GM12892 (cell line): Measurements from ENCODE around the gene LHX3.
"Not testable (repeated sequence)": the region's sequence is repeated elsewhere in the genome, so short reads cannot be mapped to it uniquely, and the experiment has no call there.

Experiments
- DNase-seq: peaks from one replicate; pipeline ENCODE4 v3.0.0; 2011; ENCODE audit not compliant: insufficient read length
- FAIRE-seq: peaks from 2 replicates; lab custom pipeline; 2011; peaks lifted over from hg19 to GRCh38; lab: Jason Lieb, UNC
- POLR2A ChIP-seq: IDR thresholded peaks from 2 replicates; pipeline ENCODE4 v1.6.1; 2011; ENCODE audit warnings: low read depth, low read length, control low read depth
- POLR2AphosphoS5 ChIP-seq: IDR thresholded peaks from 2 replicates; pipeline ENCODE4 v1.6.1; 2011; ENCODE audit warnings: low read depth, low read length, control low read depth
- TAF1 ChIP-seq: IDR thresholded peaks from 2 replicates; pipeline ENCODE4 v1.6.1; 2011; ENCODE audit warnings: low read depth, mild to moderate bottlenecking, control low read depth, low read length, borderline replicate concordance

The LHX3 gene

DNA sequence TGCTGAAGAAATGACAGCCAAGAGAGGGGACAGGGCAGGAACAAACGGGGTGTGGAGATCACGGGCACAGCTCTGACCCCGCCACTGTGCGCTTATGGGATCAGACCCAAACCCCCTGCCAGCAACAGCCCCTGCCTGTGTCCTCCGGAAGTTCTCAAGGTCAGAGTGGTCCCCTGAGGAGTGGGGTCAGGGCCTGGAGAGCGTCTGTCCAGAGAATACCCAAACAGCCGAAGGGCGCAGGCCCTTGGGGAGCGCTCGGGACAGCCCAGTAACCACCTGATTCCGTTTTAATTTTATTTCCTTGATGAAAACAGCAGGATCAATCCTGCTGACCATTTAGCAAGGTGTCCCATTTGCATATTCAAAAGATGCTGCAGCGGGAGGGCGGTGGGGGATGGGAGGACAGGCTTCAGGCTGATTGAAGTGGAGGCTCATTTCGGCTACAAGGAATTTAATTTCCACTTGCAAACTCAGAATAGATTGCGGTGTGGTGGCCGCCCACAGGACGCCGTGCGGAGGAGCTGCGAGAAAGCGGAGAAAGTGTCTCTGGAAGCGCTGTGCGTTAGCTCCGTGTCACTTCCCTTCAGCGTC lies 53.6 kb downstream of the LHX3 start:
- DNase-seq (no peak), FAIRE-seq (no peak)
- no peak for TF ChIP-seq POLR2A
- no peak for TF ChIP-seq TAF1
- TF ChIP-seq POLR2AphosphoS5 = no peak

- DNase-seq, FAIRE-seq: not testable (repeated sequence)
These were observed 54.2 kb downstream of the LHX3 start for GRCh38 chr9:136150664-136151213.

DNA sequence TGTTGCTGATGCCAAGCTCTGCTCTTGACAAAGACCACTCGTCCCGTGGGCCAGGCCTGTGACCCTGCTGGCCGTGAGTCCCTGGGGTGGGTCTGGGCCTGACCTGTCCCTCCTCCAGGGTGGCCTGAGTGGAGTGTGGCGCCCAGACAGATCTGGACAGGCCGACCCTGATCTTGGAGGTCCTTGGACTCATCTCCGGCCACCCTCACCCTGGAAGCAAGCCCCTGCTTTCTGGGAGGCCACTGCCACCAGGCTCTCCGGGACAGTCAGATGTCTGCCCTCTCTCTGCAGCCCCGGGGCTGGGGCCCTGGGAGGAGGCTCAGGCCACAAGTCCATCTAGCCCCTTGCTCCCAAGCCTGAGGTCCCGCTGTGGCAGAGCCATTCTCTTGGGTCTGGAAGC lies 55.1 kb downstream of the LHX3 start:
- DNase-seq (no peak), FAIRE-seq (no peak)
- TF ChIP-seq POLR2A = no peak
- TF ChIP-seq TAF1 = no peak
- TF ChIP-seq POLR2AphosphoS5 = no peak

DNA sequence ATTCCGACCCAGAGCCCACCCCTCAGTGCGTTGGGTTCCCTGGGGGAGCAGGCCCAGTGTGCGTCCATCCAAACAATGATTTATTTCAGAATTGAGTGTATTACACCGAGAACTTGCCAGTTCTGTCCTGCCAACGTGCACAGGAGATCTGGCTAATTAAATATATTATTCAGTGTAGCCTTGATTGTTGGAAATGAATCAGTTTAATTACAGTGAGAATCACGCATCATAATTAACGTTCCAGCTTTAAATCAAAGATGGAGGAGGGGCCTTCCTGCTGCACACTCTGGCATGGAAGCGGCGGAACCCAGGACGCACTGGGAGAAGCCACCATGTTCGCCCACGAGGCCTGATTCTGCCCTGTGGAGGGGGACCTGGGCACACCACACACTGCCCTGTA lies 55.6 kb downstream of the LHX3 start:
- DNase-seq = no peak
- TF ChIP-seq POLR2AphosphoS5 (no peak), TAF1 (no peak), POLR2A (no peak)
- no peak for FAIRE-seq

GRCh38 chr9:136148766-136149165 lies 56.2 kb downstream of the LHX3 start:
- TF ChIP-seq POLR2A (no peak), POLR2AphosphoS5 (no peak), TAF1 (no peak)
- no peak for FAIRE-seq
- no peak for DNase-seq

- DNase-seq (no peak), FAIRE-seq (no peak)
- TF ChIP-seq POLR2AphosphoS5 = no peak
- TF ChIP-seq POLR2A = no peak
- TF ChIP-seq TAF1 = no peak
These were observed 56.8 kb downstream of the LHX3 start for GRCh38 chr9:136147890-136148714.

DNA sequence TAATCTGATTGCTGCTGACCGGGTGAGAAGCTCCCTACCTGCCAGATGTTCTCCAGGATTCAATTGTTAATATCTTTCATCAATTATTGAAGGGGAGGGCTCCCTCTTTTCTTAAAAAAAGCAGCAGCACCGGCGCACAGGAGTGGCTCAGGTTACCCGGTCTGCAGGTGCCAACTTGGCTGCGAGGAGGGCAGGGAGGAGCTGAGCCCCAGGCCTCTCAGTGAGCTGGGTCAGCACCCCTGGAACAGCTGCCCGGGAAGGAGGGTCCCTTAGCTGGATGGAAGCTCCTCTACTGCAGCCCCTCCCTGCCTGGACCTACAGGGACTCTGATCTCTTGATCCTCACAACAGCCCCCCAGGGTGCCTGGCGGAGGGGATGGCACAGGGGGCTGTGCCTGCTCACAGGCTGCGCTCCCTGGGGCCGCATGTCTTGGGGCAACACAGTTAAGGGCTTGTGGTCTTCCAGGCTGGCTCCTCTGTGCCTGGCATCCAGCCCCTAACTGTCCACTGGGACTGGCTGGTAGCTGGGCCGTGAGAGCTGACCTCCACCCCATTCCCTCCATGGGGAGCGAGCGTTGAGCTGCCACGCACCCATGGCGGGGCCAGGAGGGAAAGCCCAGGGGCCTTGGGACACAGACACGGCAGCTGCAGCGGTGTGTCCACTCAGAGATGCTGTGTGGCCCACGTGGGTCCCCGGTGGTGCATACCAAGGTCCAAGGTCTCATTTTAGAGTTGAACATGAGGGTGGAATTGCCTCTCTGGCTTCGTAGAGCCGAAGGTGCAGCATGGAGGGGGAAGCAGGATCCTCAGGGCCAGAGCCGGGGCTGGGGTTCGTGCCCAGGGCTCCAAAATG lies 57.7 kb downstream of the LHX3 start:
- TF ChIP-seq POLR2A (no peak), TAF1 (no peak), POLR2AphosphoS5 (no peak)
- FAIRE-seq = no peak
- no peak for DNase-seq
